HepG2 (cell line): Measurements from ENCODE around the gene SMYD1. TPM values are rescaled to one million over a fixed set of nuclear protein-coding genes. Genes with fewer than 3 reads are reported as not detected.

ENCODE experiments used
- ELF1 ChIP-seq: sonication (generic); formaldehyde crosslinking; IDR thresholded peaks from 2 replicates; pipeline ENCODE4 v1.4.0; 2020; ENCODE audit warnings: missing genetic modification reagents
- FOXK2 ChIP-seq: fragments of 450-650 bp; IDR thresholded peaks from 2 replicates; pipeline ENCODE4 v1.6.1; 2016
- GATAD1 ChIP-seq: IDR thresholded peaks from 2 replicates; pipeline ENCODE4 v1.6.1; 2016; ENCODE audit warnings: missing genetic modification reagents, missing compliant biosample characterization
- HES4 ChIP-seq: sonication (generic); formaldehyde crosslinking; IDR thresholded peaks from 2 replicates; pipeline ENCODE4 v1.9.0; 2021; ENCODE audit warnings: mild to moderate bottlenecking, missing genetic modification reagents, borderline replicate concordance
- MYNN ChIP-seq: sonication (generic); formaldehyde crosslinking; IDR thresholded peaks from 2 replicates; pipeline ENCODE4 v1.4.0; 2020; ENCODE audit warnings: mild to moderate bottlenecking, low read depth, missing genetic modification reagents
- NKX3-1 ChIP-seq: sonication (generic); formaldehyde crosslinking; IDR thresholded peaks from 2 replicates; pipeline ENCODE4 v1.5.0; 2020; ENCODE audit warnings: missing genetic modification reagents
- NR2F6 ChIP-seq, 2 experiments: IDR thresholded peaks; 2 replicates each; pipeline ENCODE4 v1.6.1; 2016; ENCODE audit warnings: antibody characterized with exemption in 1 of 2, mild to moderate bottlenecking in 1 of 2
- PAF1 ChIP-seq: IDR thresholded peaks from 2 replicates; pipeline ENCODE4 v1.6.1; 2016; ENCODE audit warnings: missing genetic modification reagents, missing compliant biosample characterization
- STAG1 ChIP-seq: sonication (generic); formaldehyde crosslinking; IDR thresholded peaks from 2 replicates; pipeline ENCODE4 v1.4.0; 2020; ENCODE audit warnings: missing genetic modification reagents
- TBX2 ChIP-seq: sonication (generic); formaldehyde crosslinking; IDR thresholded peaks from 2 replicates; pipeline ENCODE4 v1.5.0; 2020; ENCODE audit warnings: missing genetic modification reagents, mild to moderate bottlenecking, borderline replicate concordance
- ZFY ChIP-seq: sonication (generic); formaldehyde crosslinking; IDR thresholded peaks from 2 replicates; pipeline ENCODE4 v1.4.0; 2020; ENCODE audit warnings: missing genetic modification reagents
- ZNF282 ChIP-seq: fragments of 450-650 bp; IDR thresholded peaks from 2 replicates; pipeline ENCODE4 v1.6.1; 2018; ENCODE audit not compliant: partially characterized antibody
- ZNF329 ChIP-seq: sonication (generic); formaldehyde crosslinking; IDR thresholded peaks from 2 replicates; pipeline ENCODE4 v1.9.0; 2021; ENCODE audit warnings: low read depth, mild to moderate bottlenecking, missing genetic modification reagents
- ZNF674 ChIP-seq: sonication (generic); formaldehyde crosslinking; IDR thresholded peaks from 2 replicates; pipeline ENCODE4 v1.5.0; 2020; ENCODE audit warnings: low read depth, mild to moderate bottlenecking, missing genetic modification reagents
- ZNF713 ChIP-seq: sonication (generic); formaldehyde crosslinking; IDR thresholded peaks from 2 replicates; pipeline ENCODE4 v1.4.0; 2020; ENCODE audit warnings: mild to moderate bottlenecking, missing genetic modification reagents
- ZSCAN21 ChIP-seq: sonication (generic); formaldehyde crosslinking; IDR thresholded peaks from 2 replicates; pipeline ENCODE4 v1.8.0; 2022; ENCODE audit warnings: mild to moderate bottlenecking, missing genetic modification reagents, moderate library complexity, borderline replicate concordance
- polyA plus RNA-seq, 8 experiments: library from polyadenylated mRNA; depleted of rRNA in 3 of 8; stranded (reverse) in 7 of 8; unstranded in 1 of 8; fragments of >200 nt; fragmentation: Illumina TruSeq in 4 of 8; extraction: Trizol in 4 of 8; gene quantifications; 2 replicates each; pipeline versions ENCODE4 v1.2.1 to v1.2.3, GENCODE V29; 2011 to 2016; ENCODE audit warnings: low read depth in 4 of 8, missing spikeins in 1 of 8, mixed read lengths in 1 of 8; ENCODE audit not compliant: insufficient read depth in 1 of 8
- total RNA-seq, 5 experiments: library from RNA; depleted of rRNA; stranded (reverse); fragments of >200 nt; fragmentation: Illumina TruSeq; extraction: Trizol; gene quantifications; 2 replicates each; pipeline ENCODE4 v1.2.3, GENCODE V29; 2016; ENCODE audit warnings: low read depth in 1 of 5
- TF ChIP-seq, protein P1 (sequence below): sonication (generic); formaldehyde crosslinking; conservative IDR thresholded peaks from 2 replicates; pipeline ENCODE4 v1.8.0; 2022; ENCODE audit warnings: low read depth, missing genetic modification reagents
- TF ChIP-seq, protein P2 (sequence below): sonication (generic); formaldehyde crosslinking; IDR thresholded peaks from 2 replicates; pipeline ENCODE4 v1.5.1; 2020; ENCODE audit warnings: missing genetic modification reagents, mild to moderate bottlenecking, borderline replicate concordance
- TF ChIP-seq, protein P3 (sequence below): IDR thresholded peaks from 2 replicates; pipeline ENCODE4 v1.4.0; 2020; ENCODE audit warnings: mild to moderate bottlenecking, missing genetic modification reagents
- TF ChIP-seq, protein P4 (sequence below): IDR thresholded peaks from 2 replicates; pipeline ENCODE4 v1.6.1; 2016; ENCODE audit warnings: low read depth, missing genetic modification reagents, missing compliant biosample characterization

Gene SMYD1
- total and polyA plus RNA-seq, 2 of the 13 experiments (the other 11 are each of a cell fraction or from before 2014, with no cell fraction given) = not detected

DNA sequence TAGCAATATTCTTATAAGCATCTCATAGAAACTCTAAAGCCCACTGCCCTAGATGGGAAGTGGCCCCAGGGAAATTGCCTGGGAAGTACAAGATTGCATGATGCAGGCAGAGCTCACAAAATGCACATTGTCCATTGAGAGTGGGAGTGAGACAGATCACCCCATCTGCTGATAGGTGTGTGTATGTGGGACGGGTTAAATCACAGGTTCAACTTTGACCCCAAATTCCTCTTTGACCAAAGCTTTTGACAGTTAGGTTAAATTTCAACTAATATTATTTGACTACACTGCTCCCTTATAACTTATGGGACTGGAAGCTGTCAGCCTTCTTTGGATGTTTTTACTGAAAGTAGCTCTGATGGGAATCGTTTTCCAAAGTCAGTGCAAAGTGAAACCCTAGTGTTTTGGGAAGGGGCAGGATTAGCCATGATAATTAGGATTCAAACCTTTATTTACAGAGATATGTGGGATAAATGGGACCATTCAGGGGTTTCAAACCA, 71.6 kb downstream of the SMYD1 start (continued):
- TF ChIP-seq ELF1 (CRISPR knock-in tag) = no peak; the same call in 1 of the 2 replicates
- TF ChIP-seq GATAD1 (CRISPR knock-in tag) = peak; percentile 25; the same call in 1 of the 2 replicates
- no peak for TF ChIP-seq ZNF282
- TF ChIP-seq, protein P1, sequence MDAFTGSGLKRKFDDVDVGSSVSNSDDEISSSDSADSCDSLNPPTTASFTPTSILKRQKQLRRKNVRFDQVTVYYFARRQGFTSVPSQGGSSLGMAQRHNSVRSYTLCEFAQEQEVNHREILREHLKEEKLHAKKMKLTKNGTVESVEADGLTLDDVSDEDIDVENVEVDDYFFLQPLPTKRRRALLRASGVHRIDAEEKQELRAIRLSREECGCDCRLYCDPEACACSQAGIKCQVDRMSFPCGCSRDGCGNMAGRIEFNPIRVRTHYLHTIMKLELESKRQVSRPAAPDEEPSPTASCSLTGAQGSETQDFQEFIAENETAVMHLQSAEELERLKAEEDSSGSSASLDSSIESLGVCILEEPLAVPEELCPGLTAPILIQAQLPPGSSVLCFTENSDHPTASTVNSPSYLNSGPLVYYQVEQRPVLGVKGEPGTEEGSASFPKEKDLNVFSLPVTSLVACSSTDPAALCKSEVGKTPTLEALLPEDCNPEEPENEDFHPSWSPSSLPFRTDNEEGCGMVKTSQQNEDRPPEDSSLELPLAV (CRISPR knock-in tag) = no peak
- no peak for TF ChIP-seq MYNN (CRISPR knock-in tag)
- TF ChIP-seq TBX2 (CRISPR knock-in tag) = peak; percentile 94
- no peak for TF ChIP-seq FOXK2
- TF ChIP-seq ZSCAN21 = no peak
- TF ChIP-seq NKX3-1 (CRISPR knock-in tag) = 0 out of 2 replicates have a peak, but pooled peaks have one; percentile 23
- TF ChIP-seq STAG1 (CRISPR knock-in tag) = peak; percentile 24
- TF ChIP-seq, protein P2, sequence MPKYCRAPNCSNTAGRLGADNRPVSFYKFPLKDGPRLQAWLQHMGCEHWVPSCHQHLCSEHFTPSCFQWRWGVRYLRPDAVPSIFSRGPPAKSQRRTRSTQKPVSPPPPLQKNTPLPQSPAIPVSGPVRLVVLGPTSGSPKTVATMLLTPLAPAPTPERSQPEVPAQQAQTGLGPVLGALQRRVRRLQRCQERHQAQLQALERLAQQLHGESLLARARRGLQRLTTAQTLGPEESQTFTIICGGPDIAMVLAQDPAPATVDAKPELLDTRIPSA (CRISPR knock-in tag) = no peak
- TF ChIP-seq PAF1 (CRISPR knock-in tag) = no peak
- TF ChIP-seq ZNF713 (CRISPR knock-in tag) = no peak
- TF ChIP-seq, protein P3, sequence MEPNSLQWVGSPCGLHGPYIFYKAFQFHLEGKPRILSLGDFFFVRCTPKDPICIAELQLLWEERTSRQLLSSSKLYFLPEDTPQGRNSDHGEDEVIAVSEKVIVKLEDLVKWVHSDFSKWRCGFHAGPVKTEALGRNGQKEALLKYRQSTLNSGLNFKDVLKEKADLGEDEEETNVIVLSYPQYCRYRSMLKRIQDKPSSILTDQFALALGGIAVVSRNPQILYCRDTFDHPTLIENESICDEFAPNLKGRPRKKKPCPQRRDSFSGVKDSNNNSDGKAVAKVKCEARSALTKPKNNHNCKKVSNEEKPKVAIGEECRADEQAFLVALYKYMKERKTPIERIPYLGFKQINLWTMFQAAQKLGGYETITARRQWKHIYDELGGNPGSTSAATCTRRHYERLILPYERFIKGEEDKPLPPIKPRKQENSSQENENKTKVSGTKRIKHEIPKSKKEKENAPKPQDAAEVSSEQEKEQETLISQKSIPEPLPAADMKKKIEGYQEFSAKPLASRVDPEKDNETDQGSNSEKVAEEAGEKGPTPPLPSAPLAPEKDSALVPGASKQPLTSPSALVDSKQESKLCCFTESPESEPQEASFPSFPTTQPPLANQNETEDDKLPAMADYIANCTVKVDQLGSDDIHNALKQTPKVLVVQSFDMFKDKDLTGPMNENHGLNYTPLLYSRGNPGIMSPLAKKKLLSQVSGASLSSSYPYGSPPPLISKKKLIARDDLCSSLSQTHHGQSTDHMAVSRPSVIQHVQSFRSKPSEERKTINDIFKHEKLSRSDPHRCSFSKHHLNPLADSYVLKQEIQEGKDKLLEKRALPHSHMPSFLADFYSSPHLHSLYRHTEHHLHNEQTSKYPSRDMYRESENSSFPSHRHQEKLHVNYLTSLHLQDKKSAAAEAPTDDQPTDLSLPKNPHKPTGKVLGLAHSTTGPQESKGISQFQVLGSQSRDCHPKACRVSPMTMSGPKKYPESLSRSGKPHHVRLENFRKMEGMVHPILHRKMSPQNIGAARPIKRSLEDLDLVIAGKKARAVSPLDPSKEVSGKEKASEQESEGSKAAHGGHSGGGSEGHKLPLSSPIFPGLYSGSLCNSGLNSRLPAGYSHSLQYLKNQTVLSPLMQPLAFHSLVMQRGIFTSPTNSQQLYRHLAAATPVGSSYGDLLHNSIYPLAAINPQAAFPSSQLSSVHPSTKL = peak; percentile 97
- peak; percentile 97 for TF ChIP-seq NR2F6 (IDR thresholded peaks at IDR 0.05)
- peak; percentile 98 for TF ChIP-seq NR2F6 (CRISPR knock-in tag; IDR thresholded peaks at IDR 0.05)
- TF ChIP-seq ZNF674 (CRISPR knock-in tag) = no peak
- TF ChIP-seq ZFY (CRISPR knock-in tag) = no peak
- TF ChIP-seq HES4 (CRISPR knock-in tag) = no peak
- TF ChIP-seq, protein P4, sequence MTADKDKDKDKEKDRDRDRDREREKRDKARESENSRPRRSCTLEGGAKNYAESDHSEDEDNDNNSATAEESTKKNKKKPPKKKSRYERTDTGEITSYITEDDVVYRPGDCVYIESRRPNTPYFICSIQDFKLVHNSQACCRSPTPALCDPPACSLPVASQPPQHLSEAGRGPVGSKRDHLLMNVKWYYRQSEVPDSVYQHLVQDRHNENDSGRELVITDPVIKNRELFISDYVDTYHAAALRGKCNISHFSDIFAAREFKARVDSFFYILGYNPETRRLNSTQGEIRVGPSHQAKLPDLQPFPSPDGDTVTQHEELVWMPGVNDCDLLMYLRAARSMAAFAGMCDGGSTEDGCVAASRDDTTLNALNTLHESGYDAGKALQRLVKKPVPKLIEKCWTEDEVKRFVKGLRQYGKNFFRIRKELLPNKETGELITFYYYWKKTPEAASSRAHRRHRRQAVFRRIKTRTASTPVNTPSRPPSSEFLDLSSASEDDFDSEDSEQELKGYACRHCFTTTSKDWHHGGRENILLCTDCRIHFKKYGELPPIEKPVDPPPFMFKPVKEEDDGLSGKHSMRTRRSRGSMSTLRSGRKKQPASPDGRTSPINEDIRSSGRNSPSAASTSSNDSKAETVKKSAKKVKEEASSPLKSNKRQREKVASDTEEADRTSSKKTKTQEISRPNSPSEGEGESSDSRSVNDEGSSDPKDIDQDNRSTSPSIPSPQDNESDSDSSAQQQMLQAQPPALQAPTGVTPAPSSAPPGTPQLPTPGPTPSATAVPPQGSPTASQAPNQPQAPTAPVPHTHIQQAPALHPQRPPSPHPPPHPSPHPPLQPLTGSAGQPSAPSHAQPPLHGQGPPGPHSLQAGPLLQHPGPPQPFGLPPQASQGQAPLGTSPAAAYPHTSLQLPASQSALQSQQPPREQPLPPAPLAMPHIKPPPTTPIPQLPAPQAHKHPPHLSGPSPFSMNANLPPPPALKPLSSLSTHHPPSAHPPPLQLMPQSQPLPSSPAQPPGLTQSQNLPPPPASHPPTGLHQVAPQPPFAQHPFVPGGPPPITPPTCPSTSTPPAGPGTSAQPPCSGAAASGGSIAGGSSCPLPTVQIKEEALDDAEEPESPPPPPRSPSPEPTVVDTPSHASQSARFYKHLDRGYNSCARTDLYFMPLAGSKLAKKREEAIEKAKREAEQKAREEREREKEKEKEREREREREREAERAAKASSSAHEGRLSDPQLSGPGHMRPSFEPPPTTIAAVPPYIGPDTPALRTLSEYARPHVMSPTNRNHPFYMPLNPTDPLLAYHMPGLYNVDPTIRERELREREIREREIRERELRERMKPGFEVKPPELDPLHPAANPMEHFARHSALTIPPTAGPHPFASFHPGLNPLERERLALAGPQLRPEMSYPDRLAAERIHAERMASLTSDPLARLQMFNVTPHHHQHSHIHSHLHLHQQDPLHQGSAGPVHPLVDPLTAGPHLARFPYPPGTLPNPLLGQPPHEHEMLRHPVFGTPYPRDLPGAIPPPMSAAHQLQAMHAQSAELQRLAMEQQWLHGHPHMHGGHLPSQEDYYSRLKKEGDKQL = peak; percentile 68; the same call in 1 of the 2 replicates
- TF ChIP-seq ZNF329 (CRISPR knock-in tag) = no peak
